WTC11 (cell line): ENCODE results near the gene MTX2. TPM values are rescaled to one million over a fixed set of nuclear protein-coding genes. Genes with fewer than 3 reads are reported as not detected.

Source experiments
- ATAC-seq: fragments of 200-7000 bp; cut with Tn5 transposase; 2 replicates; pipeline ENCODE4 v1.10.0; 2021; ENCODE audit warnings: mild to moderate bottlenecking, moderate library complexity
- CTCF ChIA-PET: fragments of 300-600 bp; sonication (Branson Sonifier 250); formaldehyde crosslinking; loops from one replicate; lab custom pipeline; 2021; ENCODE audit warnings: antibody characterized with exemption; lab: Charles Lee
- POLR2A ChIA-PET: fragments of 350-600 bp; sonication (Branson Sonifier 250); formaldehyde crosslinking; loops from one replicate; lab custom pipeline; 2021; ENCODE audit warnings: antibody characterized with exemption; lab: Charles Lee
- DNase-seq: peaks from one replicate; pipeline ENCODE4 v3.0.0; 2021; ENCODE audit warnings: low spot score
- H3K27ac Mint-ChIP-seq: 2 replicates; pipeline ENCODE4 v1.8.0; 2021; ENCODE audit warnings: mixed read lengths
- H3K27me3 Mint-ChIP-seq: 2 replicates; pipeline ENCODE4 v1.8.0; 2021; ENCODE audit warnings: low read depth, mild to moderate bottlenecking, moderate library complexity, mixed read lengths
- H3K36me3 Mint-ChIP-seq: 2 replicates; pipeline ENCODE4 v1.8.0; 2021; ENCODE audit warnings: mixed read lengths
- H3K4me1 Mint-ChIP-seq: 2 replicates; pipeline ENCODE4 v1.8.0; 2022; ENCODE audit warnings: mixed read lengths
- H3K4me3 Mint-ChIP-seq: 2 replicates; pipeline ENCODE4 v1.8.0; 2021; ENCODE audit warnings: mild to moderate bottlenecking, moderate library complexity, mixed read lengths
- H3K9me3 Mint-ChIP-seq: 2 replicates; pipeline ENCODE4 v1.8.0; 2021; ENCODE audit warnings: mixed read lengths
- ATF3 ChIP-seq: sonication (generic); formaldehyde crosslinking; conservative IDR thresholded peaks from 2 replicates; pipeline ENCODE4 v1.8.1; 2022; ENCODE audit warnings: mild to moderate bottlenecking, missing genetic modification reagents
- E2F1 ChIP-seq: sonication (generic); formaldehyde crosslinking; IDR thresholded peaks from 2 replicates; pipeline ENCODE4 v1.8.0; 2022; ENCODE audit warnings: mild to moderate bottlenecking, missing genetic modification reagents
- E2F4 ChIP-seq: sonication (generic); formaldehyde crosslinking; IDR thresholded peaks from 2 replicates; pipeline ENCODE4 v1.8.1; 2022; ENCODE audit warnings: low read depth, mild to moderate bottlenecking, moderate library complexity, missing genetic modification reagents, borderline replicate concordance
- ETV6 ChIP-seq: sonication (generic); formaldehyde crosslinking; IDR thresholded peaks from 2 replicates; pipeline ENCODE4 v1.8.1; 2022; ENCODE audit warnings: mild to moderate bottlenecking, missing genetic modification reagents
- GABPB1 ChIP-seq: sonication (generic); formaldehyde crosslinking; IDR thresholded peaks from 2 replicates; pipeline ENCODE4 v1.8.1; 2023; ENCODE audit warnings: mild to moderate bottlenecking, missing genetic modification reagents
- GRHL2 ChIP-seq: fragments of 250-450 bp; sonication (Bioruptor Pico); IDR thresholded peaks from 2 replicates; pipeline ENCODE4 v1.8.0; 2022; ENCODE audit warnings: mild to moderate bottlenecking, moderate library complexity; ENCODE audit not compliant: insufficient replicate concordance, severe bottlenecking
- GTF2I ChIP-seq: fragments of 250-450 bp; sonication (Bioruptor Pico); conservative IDR thresholded peaks from 2 replicates; pipeline ENCODE4 v1.4.0; 2021; ENCODE audit warnings: mild to moderate bottlenecking
- HMGA2 ChIP-seq: fragments of 250-450 bp; sonication (Bioruptor Pico); IDR thresholded peaks from 2 replicates; pipeline ENCODE4 v1.4.0; 2021; ENCODE audit warnings: mild to moderate bottlenecking, moderate library complexity
- IRF2 ChIP-seq: sonication (generic); formaldehyde crosslinking; IDR thresholded peaks from 2 replicates; pipeline ENCODE4 v1.8.0; 2022; ENCODE audit warnings: low read depth, missing genetic modification reagents, borderline replicate concordance
- JAZF1 ChIP-seq: fragments of 250-450 bp; sonication (Bioruptor Pico); IDR thresholded peaks from 2 replicates; pipeline ENCODE4 v1.9.0; 2021; ENCODE audit warnings: moderate library complexity, mild to moderate bottlenecking, inconsistent platforms
- NR1H2 ChIP-seq: sonication (generic); formaldehyde crosslinking; IDR thresholded peaks from 2 replicates; pipeline ENCODE4 v1.9.0; 2021; ENCODE audit warnings: mild to moderate bottlenecking, moderate library complexity, missing genetic modification reagents
- PRDM15 ChIP-seq: sonication (generic); formaldehyde crosslinking; IDR thresholded peaks from 2 replicates; pipeline ENCODE4 v1.8.0; 2022; ENCODE audit warnings: missing genetic modification reagents
- PRRX2 ChIP-seq: fragments of 250-450 bp; sonication (Bioruptor Pico); IDR thresholded peaks from 2 replicates; pipeline ENCODE4 v1.8.0; 2021; ENCODE audit warnings: mild to moderate bottlenecking
- SMAD3 ChIP-seq: sonication (generic); formaldehyde crosslinking; IDR thresholded peaks from 2 replicates; pipeline ENCODE4 v1.8.0; 2022; ENCODE audit warnings: missing genetic modification reagents, mild to moderate bottlenecking, borderline replicate concordance
- USF1 ChIP-seq: sonication (generic); formaldehyde crosslinking; IDR thresholded peaks from 2 replicates; pipeline ENCODE4 v1.8.0; 2022; ENCODE audit warnings: mild to moderate bottlenecking, missing genetic modification reagents
- USF2 ChIP-seq: sonication (generic); formaldehyde crosslinking; IDR thresholded peaks from 2 replicates; pipeline ENCODE4 v1.8.1; 2023; ENCODE audit warnings: mild to moderate bottlenecking, missing genetic modification reagents, moderate library complexity
- ZBTB21 ChIP-seq: sonication (generic); formaldehyde crosslinking; IDR thresholded peaks from 2 replicates; pipeline ENCODE4 v1.8.1; 2023; ENCODE audit warnings: mild to moderate bottlenecking, missing genetic modification reagents, borderline replicate concordance
- ZNF121 ChIP-seq: sonication (generic); formaldehyde crosslinking; IDR thresholded peaks from 2 replicates; pipeline ENCODE4 v1.8.0; 2023; ENCODE audit warnings: missing genetic modification reagents
- ZNF281 ChIP-seq: sonication (generic); formaldehyde crosslinking; IDR thresholded peaks from 2 replicates; pipeline ENCODE4 v1.8.0; 2023; ENCODE audit warnings: mild to moderate bottlenecking, missing genetic modification reagents
- ZNF396 ChIP-seq: fragments of 250-450 bp; sonication (Bioruptor Pico); IDR thresholded peaks from 2 replicates; pipeline ENCODE4 v1.8.0; 2021; ENCODE audit warnings: mild to moderate bottlenecking, moderate library complexity, borderline replicate concordance
- ZNF423 ChIP-seq: fragments of 250-450 bp; sonication (Bioruptor Pico); IDR thresholded peaks from 2 replicates; pipeline ENCODE4 v2.1.2; 2022; ENCODE audit warnings: mild to moderate bottlenecking, moderate library complexity
- ZSCAN18 ChIP-seq: fragments of 250-450 bp; sonication (Bioruptor Pico); IDR thresholded peaks from 2 replicates; pipeline ENCODE4 v2.1.2; 2022; ENCODE audit warnings: mild to moderate bottlenecking, moderate library complexity
- total RNA-seq: library from RNA; stranded (reverse); gene quantifications from 3 replicates; pipeline ENCODE4 v1.2.3, GENCODE V29; 2021

Gene MTX2
- total RNA-seq, 1 experiment from 2014 or later = 33.6 TPM

- ChIA-PET CTCF (no interaction called here), POLR2A (no interaction called here)
- ATAC-seq (no peak), DNase-seq (no peak)
- H3K27me3 Mint-ChIP-seq = no peaks in the 10 kb centered on the region
- peaks cover 43% of the 10 kb centered on the region for H3K4me1 Mint-ChIP-seq
- peaks cover 3% of the 10 kb centered on the region for H3K36me3 Mint-ChIP-seq
- H3K27ac Mint-ChIP-seq = no peak overlapping the region
- H3K4me3 Mint-ChIP-seq = no peak overlapping the region
- H3K9me3 Mint-ChIP-seq = no peaks in the 10 kb centered on the region
- no peak for TF ChIP-seq PRRX2
- no peak for TF ChIP-seq ZNF423 (CRISPR knock-in tag)
- TF ChIP-seq GRHL2 (CRISPR knock-in tag) = no peak
- no peak for TF ChIP-seq JAZF1 (CRISPR knock-in tag)
- no peak for TF ChIP-seq SMAD3
- TF ChIP-seq PRDM15 = no peak
- TF ChIP-seq ZNF121 (CRISPR knock-in tag) = no peak
- no peak for TF ChIP-seq HMGA2 (CRISPR knock-in tag)
- TF ChIP-seq ETV6 (CRISPR knock-in tag) = no peak
Observed at GRCh38 chr2:176321916-176322315, 52.7 kb downstream of the MTX2 start.

GRCh38 chr2:176324862-176325261 is 55.6 kb downstream of the MTX2 start:
- Mint-ChIP-seq H3K9me3 (no peaks in the 10 kb centered on the region), H3K4me1 (peaks cover 33% of the 10 kb centered on the region), H3K27ac (no peak overlapping the region), H3K27me3 (no peaks in the 10 kb centered on the region), H3K36me3 (peaks cover 6% of the 10 kb centered on the region), H3K4me3 (no peak overlapping the region)
- no peak for ATAC-seq
- no peak for TF ChIP-seq USF1 (CRISPR knock-in tag)
- no peak for TF ChIP-seq IRF2
- TF ChIP-seq ZBTB21 = no peak
- TF ChIP-seq USF2 = no peak
- TF ChIP-seq ATF3 (CRISPR knock-in tag) = no peak
- no peak for TF ChIP-seq ZNF423 (CRISPR knock-in tag)
- TF ChIP-seq GTF2I (CRISPR knock-in tag) = no peak
- no peak for TF ChIP-seq GABPB1 (CRISPR knock-in tag)
- TF ChIP-seq E2F1 (CRISPR knock-in tag) = no peak
- no peak for TF ChIP-seq ZSCAN18 (CRISPR knock-in tag)
- TF ChIP-seq ZNF396 = no peak
- TF ChIP-seq E2F4 (CRISPR knock-in tag) = no peak
- no peak for TF ChIP-seq ZNF281 (CRISPR knock-in tag)
- TF ChIP-seq NR1H2 (CRISPR knock-in tag) = no peak
- POLR2A ChIA-PET = no interaction called here
- DNase-seq = no peak
- CTCF ChIA-PET = no interaction called here
